ENCODE results near the gene TWIST1. TPM values are rescaled to one million over a fixed set of nuclear protein-coding genes. Genes with fewer than 3 reads are reported as not detected.

Gene TWIST1
- polyA plus RNA-seq, 1 donor from 2014 or later: not detected

DNA sequence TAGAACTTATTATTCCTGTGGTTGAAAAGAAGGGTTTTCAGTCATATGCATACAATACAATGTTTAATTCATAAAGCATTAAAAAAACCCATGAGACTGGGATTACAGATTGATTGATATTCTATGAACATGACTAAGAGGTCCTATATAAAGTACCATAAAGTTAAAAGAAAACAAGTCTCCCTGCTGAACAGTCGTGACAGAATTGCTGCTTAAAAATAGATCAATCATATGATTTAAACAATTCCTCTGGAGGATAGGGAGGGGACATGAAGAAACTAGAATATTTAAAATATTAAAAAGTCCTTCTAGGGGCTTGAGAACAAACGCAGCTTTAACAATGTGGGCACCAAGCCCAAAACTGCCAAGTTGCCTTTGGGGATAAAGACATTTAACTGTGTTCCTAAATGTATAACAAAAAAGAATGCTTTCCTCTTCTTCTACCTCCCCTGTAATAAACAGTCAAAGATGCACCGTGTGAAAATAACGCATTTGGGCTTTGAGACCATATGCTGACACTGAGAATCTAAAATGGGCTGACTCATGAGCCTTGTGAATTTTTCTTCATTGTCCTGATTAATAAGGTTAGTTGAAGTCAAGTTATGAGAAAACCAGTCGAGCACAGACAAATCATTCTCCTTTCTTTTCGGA is 25.8 kb downstream of the TWIST1 start:
- no peaks in the 10 kb centered on the region for H3K36me3 ChIP-seq (ENCODE audit: insufficient read depth, low read length)
- H3K4me3 ChIP-seq (ENCODE audit: low read length): no peak overlapping the region
- H3K27me3 ChIP-seq (ENCODE audit: insufficient read depth, low read depth, low read length): no peaks in the 10 kb centered on the region
- H3K27ac ChIP-seq (ENCODE audit: low read length): no peak overlapping the region
- H3K4me2 ChIP-seq (ENCODE audit: low read length): no peak overlapping the region
- H2AFZ ChIP-seq (ENCODE audit: low read depth, low read length): no peak overlapping the region
- H4K20me1 ChIP-seq (ENCODE audit: insufficient read depth): no peaks in the 10 kb centered on the region
- H3K9me3 ChIP-seq (ENCODE audit: low read length): no peaks in the 10 kb centered on the region
- H3F3A ChIP-seq (ENCODE audit: insufficient read depth, low read length, poor library complexity, severe bottlenecking): no peaks in the 10 kb centered on the region
- no peak for TF ChIP-seq TAF1 (IDR thresholded peaks at IDR 0.05; ENCODE audit: low read depth)
- no peak for TF ChIP-seq CTCF (IDR thresholded peaks at IDR 0.05; ENCODE audit: poor library complexity, severe bottlenecking)
- TF ChIP-seq EP300 (conservative IDR thresholded peaks at IDR 0.05; ENCODE audit: poor library complexity, severe bottlenecking): no peak
- no peak for TF ChIP-seq MXI1 (conservative IDR thresholded peaks at IDR 0.05; ENCODE audit: poor library complexity, severe bottlenecking)
- TF ChIP-seq, protein P1, sequence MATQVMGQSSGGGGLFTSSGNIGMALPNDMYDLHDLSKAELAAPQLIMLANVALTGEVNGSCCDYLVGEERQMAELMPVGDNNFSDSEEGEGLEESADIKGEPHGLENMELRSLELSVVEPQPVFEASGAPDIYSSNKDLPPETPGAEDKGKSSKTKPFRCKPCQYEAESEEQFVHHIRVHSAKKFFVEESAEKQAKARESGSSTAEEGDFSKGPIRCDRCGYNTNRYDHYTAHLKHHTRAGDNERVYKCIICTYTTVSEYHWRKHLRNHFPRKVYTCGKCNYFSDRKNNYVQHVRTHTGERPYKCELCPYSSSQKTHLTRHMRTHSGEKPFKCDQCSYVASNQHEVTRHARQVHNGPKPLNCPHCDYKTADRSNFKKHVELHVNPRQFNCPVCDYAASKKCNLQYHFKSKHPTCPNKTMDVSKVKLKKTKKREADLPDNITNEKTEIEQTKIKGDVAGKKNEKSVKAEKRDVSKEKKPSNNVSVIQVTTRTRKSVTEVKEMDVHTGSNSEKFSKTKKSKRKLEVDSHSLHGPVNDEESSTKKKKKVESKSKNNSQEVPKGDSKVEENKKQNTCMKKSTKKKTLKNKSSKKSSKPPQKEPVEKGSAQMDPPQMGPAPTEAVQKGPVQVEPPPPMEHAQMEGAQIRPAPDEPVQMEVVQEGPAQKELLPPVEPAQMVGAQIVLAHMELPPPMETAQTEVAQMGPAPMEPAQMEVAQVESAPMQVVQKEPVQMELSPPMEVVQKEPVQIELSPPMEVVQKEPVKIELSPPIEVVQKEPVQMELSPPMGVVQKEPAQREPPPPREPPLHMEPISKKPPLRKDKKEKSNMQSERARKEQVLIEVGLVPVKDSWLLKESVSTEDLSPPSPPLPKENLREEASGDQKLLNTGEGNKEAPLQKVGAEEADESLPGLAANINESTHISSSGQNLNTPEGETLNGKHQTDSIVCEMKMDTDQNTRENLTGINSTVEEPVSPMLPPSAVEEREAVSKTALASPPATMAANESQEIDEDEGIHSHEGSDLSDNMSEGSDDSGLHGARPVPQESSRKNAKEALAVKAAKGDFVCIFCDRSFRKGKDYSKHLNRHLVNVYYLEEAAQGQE (IDR thresholded peaks at IDR 0.05; ENCODE audit: borderline replicate concordance): no peak
- TF ChIP-seq RAD21 (conservative IDR thresholded peaks at IDR 0.05): no peak
- TF ChIP-seq EZH2 (IDR thresholded peaks at IDR 0.05; ENCODE audit: borderline replicate concordance, insufficient read depth, low read length, poor library complexity, severe bottlenecking): no peak
- no peak for TF ChIP-seq SMC3 (conservative IDR thresholded peaks at IDR 0.05; ENCODE audit: poor library complexity)
- no peak for TF ChIP-seq POLR2AphosphoS5 (IDR thresholded peaks at IDR 0.05)
- H3K9me2 ChIP-seq (ENCODE audit: insufficient read depth, low read length): no peaks in the 10 kb centered on the region
- no peak overlapping the region for H3K9ac ChIP-seq (ENCODE audit: low read length)
- H3K79me2 ChIP-seq (replicated peaks; ENCODE audit: insufficient read depth, low read length): no peaks in the 10 kb centered on the region

DNA sequence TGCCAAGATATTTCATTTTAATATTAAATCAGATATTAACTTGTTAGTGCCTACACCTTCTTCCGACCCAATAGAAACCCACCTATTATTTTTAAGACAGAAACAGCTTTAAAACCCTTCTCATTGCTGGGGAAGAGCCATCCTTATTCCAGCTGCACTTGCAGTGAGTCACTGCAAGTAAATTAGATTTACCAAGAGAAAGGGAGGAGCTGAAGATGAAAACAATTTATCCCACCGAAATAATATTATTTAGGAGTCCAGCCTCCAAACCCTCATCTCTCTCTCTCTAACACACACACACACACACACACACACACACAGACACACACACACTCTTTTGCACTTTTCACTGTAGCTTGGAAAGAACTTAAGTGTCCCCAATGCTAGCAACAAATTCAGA is 26.9 kb downstream of the TWIST1 start:
- Histone ChIP-seq H3K9me3 (ENCODE audit: low read length) (no peaks in the 10 kb centered on the region), H3K9ac (ENCODE audit: low read length) (no peak overlapping the region), H3K9me2 (ENCODE audit: insufficient read depth, low read length) (no peaks in the 10 kb centered on the region), H3K27me3 (ENCODE audit: insufficient read depth, low read depth, low read length) (no peaks in the 10 kb centered on the region), H3K79me2 (replicated peaks; ENCODE audit: insufficient read depth, low read length) (no peaks in the 10 kb centered on the region), H3K4me3 (ENCODE audit: low read length) (no peak overlapping the region), H3K27ac (ENCODE audit: low read length) (no peak overlapping the region), H3K36me3 (ENCODE audit: insufficient read depth, low read length) (no peaks in the 10 kb centered on the region), H4K20me1 (ENCODE audit: insufficient read depth) (no peaks in the 10 kb centered on the region), H3F3A (ENCODE audit: insufficient read depth, low read length, poor library complexity, severe bottlenecking) (no peaks in the 10 kb centered on the region), H3K4me2 (ENCODE audit: low read length) (no peak overlapping the region), H2AFZ (ENCODE audit: low read depth, low read length) (no peak overlapping the region)
- TF ChIP-seq MXI1 (conservative IDR thresholded peaks at IDR 0.05; ENCODE audit: poor library complexity, severe bottlenecking) (no peak), TAF1 (IDR thresholded peaks at IDR 0.05; ENCODE audit: low read depth) (no peak), EP300 (conservative IDR thresholded peaks at IDR 0.05; ENCODE audit: poor library complexity, severe bottlenecking) (no peak), RAD21 (conservative IDR thresholded peaks at IDR 0.05) (no peak), POLR2AphosphoS5 (IDR thresholded peaks at IDR 0.05) (no peak), CTCF (IDR thresholded peaks at IDR 0.05; ENCODE audit: poor library complexity, severe bottlenecking) (no peak), SMC3 (conservative IDR thresholded peaks at IDR 0.05; ENCODE audit: poor library complexity) (no peak), EZH2 (IDR thresholded peaks at IDR 0.05; ENCODE audit: borderline replicate concordance, insufficient read depth, low read length, poor library complexity, severe bottlenecking) (no peak)
- TF ChIP-seq, protein P1 (IDR thresholded peaks at IDR 0.05; ENCODE audit: borderline replicate concordance): no peak

All from neural cell (in vitro differentiated cells).